ENCODE results near the gene PCBP2.

The PCBP2 gene

DNA sequence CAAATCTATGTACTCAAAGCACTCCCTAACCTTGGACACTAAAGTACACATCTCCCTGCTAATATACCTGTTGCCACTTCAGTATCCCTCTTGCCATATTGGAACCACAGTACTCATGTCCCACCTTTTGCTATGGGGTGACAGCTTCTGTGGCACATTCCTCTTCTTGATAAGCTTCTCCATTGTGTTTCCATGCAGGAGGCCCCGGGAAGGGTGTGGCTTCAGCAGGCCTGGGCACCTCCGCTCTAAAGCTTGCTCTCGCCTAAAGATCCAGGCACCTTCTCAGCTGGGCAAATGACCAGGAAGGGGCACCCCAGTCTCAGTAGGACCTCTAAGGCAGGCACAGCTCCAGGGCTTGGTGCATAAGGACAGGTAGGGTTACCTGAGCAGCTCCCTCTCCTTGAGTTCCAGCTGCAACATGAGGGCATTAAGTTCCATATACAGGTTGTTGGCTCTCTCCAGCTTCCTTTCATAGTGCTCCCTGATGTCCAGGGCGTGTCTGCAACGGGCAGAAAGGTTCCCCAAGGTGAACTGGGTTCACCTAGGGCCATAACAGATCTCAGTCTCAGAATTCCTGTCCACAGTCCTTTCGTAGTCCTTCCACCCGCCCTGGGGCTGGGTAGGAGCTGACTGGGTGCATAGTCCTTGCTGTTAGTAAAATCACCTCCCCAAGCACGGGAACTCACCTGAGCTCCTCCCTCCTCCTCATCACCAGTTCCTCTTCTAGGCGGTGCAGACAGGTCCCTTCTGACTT is 31.5 kb downstream of the PCBP2 start:
- Histone ChIP-seq H3K4me1 (ENCODE audit: control insufficient read depth, insufficient read depth, low read length) (no peaks in the 10 kb centered on the region), H3K4me3 (ENCODE audit: low read length in 2 of 2) (no peak overlapping the region), H3K9ac (ENCODE audit: low read length in 2 of 2) (no peak overlapping the region), H3K36me3 (ENCODE audit: control insufficient read depth in 2 of 2, insufficient read depth in 2 of 2, low read length in 2 of 2) (peaks cover 50 to 70% of the 10 kb centered on the region in 2 donors), H3K9me3 (ENCODE audit: control insufficient read depth in 2 of 2, low read length in 2 of 2) (no peaks in the 10 kb centered on the region), H3K27ac (ENCODE audit: low read length) (no peak overlapping the region), H3K27me3 (ENCODE audit: control insufficient read depth in 1 of 2, insufficient read depth in 2 of 2, low read length in 2 of 2) (no peaks in the 10 kb centered on the region)

DNA sequence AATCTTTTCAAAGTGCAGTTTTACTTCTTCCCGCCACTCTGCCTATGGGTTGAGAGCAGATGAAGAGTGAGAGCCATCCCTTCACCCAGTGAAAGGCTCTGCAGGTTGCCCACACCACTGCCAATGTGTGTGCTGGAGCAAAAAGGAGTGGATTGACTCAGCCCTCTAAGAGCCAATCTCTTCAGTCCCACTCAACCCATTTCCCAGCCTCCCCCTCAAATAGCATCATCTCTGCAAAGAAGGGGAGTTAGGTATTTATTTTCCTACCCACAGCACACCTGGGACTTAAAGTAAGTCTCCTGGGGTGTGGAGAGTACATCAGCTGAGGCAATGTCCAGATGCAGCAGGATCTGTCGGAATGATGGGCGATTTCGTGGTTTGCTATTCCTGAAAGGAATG is 32.1 kb downstream of the PCBP2 start:
- no peaks in the 10 kb centered on the region for H3K4me1 ChIP-seq (ENCODE audit: control insufficient read depth, insufficient read depth, low read length)
- peaks cover 45 to 68% of the 10 kb centered on the region in 2 donors for H3K36me3 ChIP-seq (ENCODE audit: control insufficient read depth in 2 of 2, insufficient read depth in 2 of 2, low read length in 2 of 2)
- H3K27ac ChIP-seq (ENCODE audit: low read length) = no peak overlapping the region

DNA sequence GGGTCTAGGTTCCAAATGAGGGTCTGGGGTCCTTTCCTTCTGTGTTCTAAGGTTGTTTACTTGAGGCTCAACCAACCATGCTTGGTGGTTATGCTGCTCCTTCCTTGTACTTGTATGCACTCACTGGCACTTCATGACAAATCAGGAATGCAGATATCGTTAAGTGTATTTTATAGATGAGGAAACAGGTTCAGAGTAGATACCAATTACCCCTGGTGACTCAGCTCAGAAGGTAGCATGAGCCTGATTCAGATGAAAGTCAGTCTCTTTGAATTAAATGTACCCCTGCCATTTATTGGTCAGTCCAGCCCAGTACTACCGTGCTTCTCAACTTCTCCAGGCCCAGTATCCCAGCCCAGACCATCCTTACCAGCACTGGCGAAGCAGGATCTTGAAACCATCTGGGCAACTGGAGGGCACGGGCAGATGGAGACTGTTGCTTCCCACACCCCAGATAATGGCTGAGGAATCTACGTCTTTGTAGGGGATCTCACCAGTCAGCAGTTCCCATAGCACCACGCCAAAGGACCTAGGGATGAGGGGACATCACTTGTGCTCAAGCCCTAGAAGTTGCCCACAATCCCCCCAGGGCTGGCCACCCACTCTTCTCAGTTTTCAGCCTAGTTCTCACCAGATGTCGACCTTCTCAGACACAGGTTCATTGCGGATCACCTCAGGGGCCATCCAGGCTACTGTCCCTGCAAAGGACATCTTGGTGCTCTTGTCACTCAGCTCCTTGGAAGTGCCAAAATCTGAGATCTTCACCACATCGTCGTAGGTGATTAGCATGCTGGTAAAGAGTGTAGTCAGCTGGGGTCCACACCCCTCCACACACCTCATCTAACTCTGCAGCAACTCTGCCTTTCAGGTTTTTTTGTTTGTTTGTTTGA is 33.0 kb downstream of the PCBP2 start:
- Histone ChIP-seq H3K27ac (ENCODE audit: low read length) (no peak overlapping the region), H3K9me3 (ENCODE audit: control insufficient read depth in 2 of 2, low read length in 2 of 2) (no peaks in the 10 kb centered on the region), H3K27me3 (ENCODE audit: control insufficient read depth in 1 of 2, insufficient read depth in 2 of 2, low read length in 2 of 2) (no peaks in the 10 kb centered on the region), H3K36me3 (ENCODE audit: control insufficient read depth in 2 of 2, insufficient read depth in 2 of 2, low read length in 2 of 2) (peaks cover 42 to 63% of the 10 kb centered on the region in 2 donors), H3K4me3 (ENCODE audit: low read length in 2 of 2) (no peak overlapping the region), H3K4me1 (ENCODE audit: control insufficient read depth, insufficient read depth, low read length) (no peaks in the 10 kb centered on the region), H3K9ac (ENCODE audit: low read length in 2 of 2) (no peak overlapping the region)

More for the DNA sequence above, 32.1 kb downstream of the PCBP2 start:
- no peaks in the 10 kb centered on the region for H3K9me3 ChIP-seq (ENCODE audit: control insufficient read depth in 2 of 2, low read length in 2 of 2)
- H3K4me3 ChIP-seq (ENCODE audit: low read length in 2 of 2) = no peak overlapping the region
- no peak overlapping the region for H3K9ac ChIP-seq (ENCODE audit: low read length in 2 of 2)
- no peaks in the 10 kb centered on the region for H3K27me3 ChIP-seq (ENCODE audit: control insufficient read depth in 1 of 2, insufficient read depth in 2 of 2, low read length in 2 of 2)

DNA sequence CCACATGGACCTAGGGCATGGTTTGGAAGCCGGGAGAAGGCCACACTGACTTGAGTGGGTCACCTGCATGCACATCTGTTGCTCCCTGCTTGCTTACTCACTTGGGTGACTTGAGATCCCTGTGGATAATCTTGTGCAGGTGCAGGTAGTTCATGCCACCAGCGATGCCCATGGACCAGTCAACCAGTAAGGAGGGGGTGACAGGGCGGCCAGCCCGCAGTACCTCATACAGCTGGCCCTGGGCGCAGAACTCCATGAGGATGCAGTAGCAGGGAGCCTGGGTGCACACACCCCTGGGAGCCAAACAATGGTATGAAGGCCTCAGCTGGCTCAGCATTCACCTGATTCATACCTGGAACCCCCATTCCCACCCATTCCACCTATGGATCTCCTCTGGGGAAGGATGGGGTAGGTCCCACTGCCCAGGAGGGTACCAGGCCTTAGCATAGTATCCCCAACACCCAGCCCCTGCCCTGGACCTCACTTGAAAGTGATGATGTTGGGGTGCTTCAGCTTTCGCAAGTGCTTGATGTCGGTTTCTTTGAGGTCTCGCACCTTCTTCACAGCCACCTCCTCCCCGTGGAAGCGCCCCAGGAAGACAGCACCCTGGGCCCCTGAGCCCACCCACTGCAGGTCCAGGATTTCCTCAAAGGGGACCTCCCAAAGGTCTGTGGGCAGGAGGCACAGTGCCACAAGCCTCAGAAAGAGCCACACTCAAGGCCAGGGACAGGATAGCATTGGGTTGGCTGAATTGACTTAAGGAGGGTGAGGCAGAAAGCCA is 34.2 kb downstream of the PCBP2 start:
- peaks cover 35 to 55% of the 10 kb centered on the region in 2 donors for H3K36me3 ChIP-seq (ENCODE audit: control insufficient read depth in 2 of 2, insufficient read depth in 2 of 2, low read length in 2 of 2)
- H3K27me3 ChIP-seq (ENCODE audit: control insufficient read depth in 1 of 2, insufficient read depth in 2 of 2, low read length in 2 of 2) = no peaks in the 10 kb centered on the region
- peak overlapping the region in 1 of 2 donors; percentile 36 for H3K9ac ChIP-seq (ENCODE audit: low read length in 2 of 2)
- no peak overlapping the region for H3K4me3 ChIP-seq (ENCODE audit: low read length in 2 of 2)
- no peaks in the 10 kb centered on the region for H3K9me3 ChIP-seq (ENCODE audit: control insufficient read depth in 2 of 2, low read length in 2 of 2)
- H3K27ac ChIP-seq (ENCODE audit: low read length) = no peak overlapping the region
- no peaks in the 10 kb centered on the region for H3K4me1 ChIP-seq (ENCODE audit: control insufficient read depth, insufficient read depth, low read length)

DNA sequence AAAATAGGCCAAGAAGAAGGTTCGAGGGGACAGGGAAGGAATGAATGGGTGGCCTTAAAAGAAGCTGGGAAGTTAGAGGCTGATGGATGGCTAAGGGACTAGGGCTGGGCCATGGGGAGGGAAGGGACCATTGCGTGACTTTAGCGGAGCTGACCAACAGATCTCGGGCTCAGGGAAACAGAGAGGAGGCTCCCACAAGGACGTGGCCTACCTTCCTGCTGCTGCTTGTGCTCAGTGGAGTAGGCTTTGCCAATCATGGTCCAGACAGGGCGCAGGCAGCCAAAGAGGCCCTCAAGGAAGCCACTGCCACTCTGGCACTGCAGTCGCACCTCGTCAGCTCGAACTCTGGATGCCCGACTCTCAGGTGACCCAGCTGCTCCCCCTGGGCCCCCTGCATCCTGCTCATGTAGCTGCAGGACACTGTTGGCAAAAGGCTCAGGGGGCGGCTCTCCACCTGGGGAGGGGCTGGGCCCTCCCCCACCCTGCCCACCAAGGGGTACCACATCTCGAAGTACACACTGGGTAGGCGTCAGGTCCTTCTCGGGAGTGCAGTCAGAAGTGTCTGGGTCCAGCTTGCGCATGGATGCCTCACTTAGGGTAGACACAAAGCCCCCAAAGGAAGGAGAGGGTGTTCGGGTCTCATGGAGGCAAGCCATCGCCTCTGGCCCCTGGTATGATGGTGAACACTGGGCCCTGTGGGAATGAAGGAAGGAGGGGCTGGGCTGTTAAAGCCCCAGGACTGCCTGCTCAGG is 35.0 kb downstream of the PCBP2 start:
- H3K36me3 ChIP-seq (ENCODE audit: control insufficient read depth in 2 of 2, insufficient read depth in 2 of 2, low read length in 2 of 2) = peaks cover 30 to 50% of the 10 kb centered on the region in 2 donors
- H3K27ac ChIP-seq (ENCODE audit: low read length) = no peak overlapping the region
- no peaks in the 10 kb centered on the region for H3K9me3 ChIP-seq (ENCODE audit: control insufficient read depth in 2 of 2, low read length in 2 of 2)
- no peaks in the 10 kb centered on the region for H3K27me3 ChIP-seq (ENCODE audit: control insufficient read depth in 1 of 2, insufficient read depth in 2 of 2, low read length in 2 of 2)
- H3K9ac ChIP-seq (ENCODE audit: low read length in 2 of 2) = peak overlapping the region in 1 of 2 donors; percentile 36
- no peak overlapping the region for H3K4me3 ChIP-seq (ENCODE audit: low read length in 2 of 2)
- H3K4me1 ChIP-seq (ENCODE audit: control insufficient read depth, insufficient read depth, low read length) = no peaks in the 10 kb centered on the region

DNA sequence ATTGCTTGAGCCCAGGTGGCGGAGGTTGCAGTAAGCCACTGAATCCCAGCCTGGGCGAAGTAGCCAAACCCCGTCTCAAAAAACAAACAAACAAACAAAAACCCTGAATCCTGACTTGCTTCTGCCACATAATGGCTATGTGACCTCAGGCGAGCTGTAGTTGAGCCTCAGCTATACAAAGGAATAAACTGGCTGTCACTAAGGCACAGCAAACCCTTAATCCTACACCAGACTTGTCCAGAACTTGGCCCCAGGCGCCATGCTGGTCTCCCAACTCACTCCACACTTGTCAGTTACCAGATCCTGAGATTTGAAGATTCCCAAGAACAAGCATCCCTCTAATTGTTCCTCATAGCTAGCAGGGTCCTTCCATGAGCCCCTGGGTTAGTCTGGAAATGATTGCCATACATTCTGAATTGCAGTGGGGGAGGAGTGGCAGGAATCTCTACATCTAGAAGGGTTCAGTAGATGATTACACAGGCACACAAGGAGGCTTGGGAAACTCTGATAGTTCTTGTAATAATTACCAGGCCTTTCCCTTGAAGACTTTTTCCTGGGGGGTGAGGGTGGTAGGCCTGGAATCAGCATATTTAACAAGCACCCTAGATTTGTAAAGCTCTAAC is 37.5 kb downstream of the PCBP2 start:
- Histone ChIP-seq H3K36me3 (ENCODE audit: control insufficient read depth in 2 of 2, insufficient read depth in 2 of 2, low read length in 2 of 2) (peaks cover 17 to 28% of the 10 kb centered on the region in 2 donors), H3K4me3 (ENCODE audit: low read length in 2 of 2) (no peak overlapping the region), H3K27me3 (ENCODE audit: control insufficient read depth in 1 of 2, insufficient read depth in 2 of 2, low read length in 2 of 2) (no peaks in the 10 kb centered on the region), H3K4me1 (ENCODE audit: control insufficient read depth, insufficient read depth, low read length) (peaks cover 18% of the 10 kb centered on the region), H3K9ac (ENCODE audit: low read length in 2 of 2) (no peak overlapping the region), H3K9me3 (ENCODE audit: control insufficient read depth in 2 of 2, low read length in 2 of 2) (no peaks in the 10 kb centered on the region), H3K27ac (ENCODE audit: low read length) (no peak overlapping the region)

DNA sequence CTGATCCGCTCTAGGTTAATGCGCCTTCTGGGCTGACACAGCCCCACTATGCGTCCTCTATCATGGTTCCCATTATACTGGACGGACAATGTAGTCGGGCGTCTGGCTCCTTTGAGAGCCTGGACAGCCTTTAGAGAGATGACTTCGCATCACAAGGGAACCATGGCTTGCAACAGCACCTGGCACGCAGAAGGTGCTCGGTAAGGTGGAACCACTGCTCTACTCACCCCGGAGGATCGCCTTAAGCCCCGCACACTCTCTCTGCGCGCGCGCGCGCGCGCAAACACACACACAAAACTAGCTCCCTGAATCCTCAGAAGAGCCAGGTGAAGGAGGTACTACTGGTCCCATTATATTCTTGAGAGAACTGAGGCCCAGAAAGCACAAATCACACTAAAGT is 40.3 kb downstream of the PCBP2 start:
- Histone ChIP-seq H3K27me3 (ENCODE audit: control insufficient read depth in 1 of 2, insufficient read depth in 2 of 2, low read length in 2 of 2) (no peaks in the 10 kb centered on the region), H3K27ac (ENCODE audit: low read length) (peak overlapping the region; percentile 80), H3K4me3 (ENCODE audit: low read length in 2 of 2) (peak overlapping the region; percentile 68 to 77), H3K36me3 (ENCODE audit: control insufficient read depth in 2 of 2, insufficient read depth in 2 of 2, low read length in 2 of 2) (peaks cover 5% of the 10 kb centered on the region in 2 donors), H3K9ac (ENCODE audit: low read length in 2 of 2) (peak overlapping the region; percentile 55 to 61), H3K9me3 (ENCODE audit: control insufficient read depth in 2 of 2, low read length in 2 of 2) (no peaks in the 10 kb centered on the region), H3K4me1 (ENCODE audit: control insufficient read depth, insufficient read depth, low read length) (peaks cover 24% of the 10 kb centered on the region)

DNA sequence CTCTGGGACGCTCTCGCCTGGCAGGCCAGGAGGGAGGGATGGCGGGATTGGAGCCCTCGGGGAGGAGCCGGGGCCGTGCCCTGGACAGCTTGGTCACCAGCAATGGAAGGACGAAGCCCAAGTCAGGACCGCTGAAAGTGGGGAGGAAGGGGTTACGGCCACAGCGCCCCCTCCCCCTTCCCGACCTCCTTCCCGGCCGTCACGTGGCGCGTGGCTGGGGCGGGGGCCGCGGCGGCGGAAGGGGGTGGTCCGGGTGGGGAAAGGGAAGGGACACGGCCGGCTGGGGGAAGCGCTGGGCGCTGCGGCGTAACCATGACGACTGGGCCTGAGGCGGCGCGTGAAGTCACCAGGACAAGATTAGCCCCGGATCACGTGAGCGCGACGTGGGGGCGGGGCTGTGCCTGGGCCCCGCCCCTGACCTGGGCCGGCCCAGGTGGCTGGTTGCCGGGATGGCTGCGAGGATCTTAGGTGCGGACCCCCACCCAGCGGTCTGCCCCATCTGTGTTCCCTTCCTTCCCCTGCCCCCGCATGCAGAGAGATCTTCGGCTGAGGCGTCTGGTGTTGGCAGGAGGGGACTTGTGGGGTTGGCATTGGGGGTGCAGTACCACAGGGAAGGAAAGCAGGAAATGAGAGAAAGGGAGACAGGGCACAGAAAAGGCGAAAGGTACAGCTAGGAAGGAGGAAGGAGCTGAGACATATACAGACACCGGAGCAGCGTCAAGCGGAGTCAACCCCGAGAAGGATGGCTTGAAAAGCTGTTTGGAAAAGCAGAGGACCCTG is 41.1 kb downstream of the PCBP2 start:
- H3K4me1 ChIP-seq (ENCODE audit: control insufficient read depth, insufficient read depth, low read length) = peaks cover 24% of the 10 kb centered on the region
- peak overlapping the region; percentile 61 to 80 for H3K9ac ChIP-seq (ENCODE audit: low read length in 2 of 2)
- no peaks in the 10 kb centered on the region for H3K9me3 ChIP-seq (ENCODE audit: control insufficient read depth in 2 of 2, low read length in 2 of 2)
- peak overlapping the region; percentile 68 to 77 for H3K4me3 ChIP-seq (ENCODE audit: low read length in 2 of 2)
- H3K36me3 ChIP-seq (ENCODE audit: control insufficient read depth in 2 of 2, insufficient read depth in 2 of 2, low read length in 2 of 2) = peaks cover 0 to 3% of the 10 kb centered on the region in 2 donors
- H3K27me3 ChIP-seq (ENCODE audit: control insufficient read depth in 1 of 2, insufficient read depth in 2 of 2, low read length in 2 of 2) = no peaks in the 10 kb centered on the region
- H3K27ac ChIP-seq (ENCODE audit: low read length) = peak overlapping the region; percentile 80

DNA sequence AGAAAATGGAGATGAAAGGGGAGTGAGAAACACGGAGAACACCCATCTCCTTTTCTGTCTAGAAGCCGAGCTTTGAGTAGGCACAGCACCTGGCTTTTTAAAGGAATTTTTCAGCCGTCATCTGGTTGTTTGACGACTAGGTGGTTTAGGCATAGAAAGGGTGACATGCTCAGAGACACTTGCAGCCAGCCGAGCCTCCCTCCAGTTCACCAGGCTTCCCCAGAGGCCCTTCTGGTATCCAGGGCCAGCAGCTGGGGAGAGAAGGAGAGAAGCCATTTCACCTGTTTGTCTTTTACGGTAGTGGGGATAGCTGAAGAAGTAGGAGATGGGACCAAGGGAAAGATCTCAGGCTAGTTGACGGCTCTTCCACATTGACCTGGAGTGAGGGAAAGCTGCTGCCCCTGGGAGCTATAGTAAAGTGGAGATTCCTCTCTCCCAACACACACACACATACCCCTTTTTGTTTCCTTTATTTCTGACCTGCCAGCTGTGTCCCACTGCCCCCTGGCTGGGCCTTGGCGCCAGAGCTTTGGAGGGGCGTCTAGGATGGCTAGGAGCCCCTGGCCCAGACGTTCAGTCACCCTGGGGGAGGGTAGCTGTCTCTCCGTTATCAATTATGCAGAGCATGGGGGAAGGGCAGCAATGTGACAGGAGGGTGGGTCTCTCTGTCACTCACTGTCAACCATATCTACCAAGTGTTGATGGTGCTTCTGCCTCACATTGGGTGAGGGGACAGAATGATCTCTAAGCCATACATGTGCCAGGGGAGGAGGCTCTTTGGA is 41.9 kb downstream of the PCBP2 start:
- H3K4me3 ChIP-seq (ENCODE audit: low read length in 2 of 2) = peak overlapping the region; percentile 68 to 77

More for the DNA sequence above, 41.9 kb downstream of the PCBP2 start:
- Histone ChIP-seq H3K4me1 (ENCODE audit: control insufficient read depth, insufficient read depth, low read length) (peaks cover 29% of the 10 kb centered on the region), H3K36me3 (ENCODE audit: control insufficient read depth in 2 of 2, insufficient read depth in 2 of 2, low read length in 2 of 2) (peaks cover 0 to 2% of the 10 kb centered on the region in 2 donors), H3K27ac (ENCODE audit: low read length) (peak overlapping the region; percentile 80), H3K9me3 (ENCODE audit: control insufficient read depth in 2 of 2, low read length in 2 of 2) (no peaks in the 10 kb centered on the region), H3K9ac (ENCODE audit: low read length in 2 of 2) (peak overlapping the region; percentile 61 to 80), H3K27me3 (ENCODE audit: control insufficient read depth in 1 of 2, insufficient read depth in 2 of 2, low read length in 2 of 2) (no peaks in the 10 kb centered on the region)

All from stomach smooth muscle (tissue), 2 donors.